ENCODE results near the gene TMEM269. TPM values are rescaled to one million over a fixed set of nuclear protein-coding genes. Genes with fewer than 3 reads are reported as not detected.

The TMEM269 gene
- total and polyA plus RNA-seq, 2 experiments from 2014 or later, result 0.12 to 0.40 TPM

DNA sequence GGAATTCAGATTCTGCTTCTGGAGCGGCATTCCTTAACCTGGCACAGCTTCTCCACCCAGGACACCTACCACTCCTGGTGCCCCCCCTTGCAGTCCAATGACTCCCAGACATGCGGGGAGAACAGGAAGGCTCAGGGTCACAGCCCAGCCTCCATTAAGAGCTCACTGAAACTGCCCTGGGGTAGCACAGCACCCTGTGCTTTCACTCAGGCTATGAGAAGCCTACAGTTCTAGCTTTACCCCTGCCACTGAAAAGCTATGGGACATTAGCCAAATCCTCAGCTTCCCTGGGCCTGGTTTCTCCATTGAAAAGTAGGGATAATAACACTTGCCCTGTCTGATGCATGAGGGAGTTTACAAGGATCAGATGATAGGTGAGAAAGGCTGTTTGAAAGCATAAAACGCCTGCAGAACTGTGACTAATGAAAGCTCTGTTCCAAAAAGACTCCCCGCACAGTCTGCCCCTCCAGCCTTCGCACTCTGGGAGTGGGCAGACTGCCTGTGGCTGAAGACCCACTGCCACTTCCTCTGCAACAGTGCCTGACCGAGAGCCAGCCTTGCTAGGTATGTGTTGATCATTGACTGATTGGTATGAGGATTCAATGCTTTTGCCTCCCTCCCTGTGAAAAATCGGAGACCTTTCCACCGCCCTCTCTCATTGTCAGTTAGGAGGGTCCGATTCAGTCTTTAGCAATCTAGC is 42.0 kb upstream of the TMEM269 start:
- 79% methylated on average over 9 of the region's 9 CpGs for WGBS (ENCODE audit: low lambda C conversion rate, missing lambda C conversion rate)
- DNase-seq (ENCODE audit: low spot score), result no peak
- H2AFZ ChIP-seq, result no peak overlapping the region
- TF ChIP-seq EZH2 (IDR thresholded peaks at IDR 0.05; ENCODE audit: borderline replicate concordance), result no peak
- TF ChIP-seq, protein P1, sequence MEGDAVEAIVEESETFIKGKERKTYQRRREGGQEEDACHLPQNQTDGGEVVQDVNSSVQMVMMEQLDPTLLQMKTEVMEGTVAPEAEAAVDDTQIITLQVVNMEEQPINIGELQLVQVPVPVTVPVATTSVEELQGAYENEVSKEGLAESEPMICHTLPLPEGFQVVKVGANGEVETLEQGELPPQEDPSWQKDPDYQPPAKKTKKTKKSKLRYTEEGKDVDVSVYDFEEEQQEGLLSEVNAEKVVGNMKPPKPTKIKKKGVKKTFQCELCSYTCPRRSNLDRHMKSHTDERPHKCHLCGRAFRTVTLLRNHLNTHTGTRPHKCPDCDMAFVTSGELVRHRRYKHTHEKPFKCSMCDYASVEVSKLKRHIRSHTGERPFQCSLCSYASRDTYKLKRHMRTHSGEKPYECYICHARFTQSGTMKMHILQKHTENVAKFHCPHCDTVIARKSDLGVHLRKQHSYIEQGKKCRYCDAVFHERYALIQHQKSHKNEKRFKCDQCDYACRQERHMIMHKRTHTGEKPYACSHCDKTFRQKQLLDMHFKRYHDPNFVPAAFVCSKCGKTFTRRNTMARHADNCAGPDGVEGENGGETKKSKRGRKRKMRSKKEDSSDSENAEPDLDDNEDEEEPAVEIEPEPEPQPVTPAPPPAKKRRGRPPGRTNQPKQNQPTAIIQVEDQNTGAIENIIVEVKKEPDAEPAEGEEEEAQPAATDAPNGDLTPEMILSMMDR (IDR thresholded peaks at IDR 0.05; ENCODE audit: poor library complexity), result no peak
- no peak for TF ChIP-seq EZH2phosphoT487 (IDR thresholded peaks at IDR 0.05; ENCODE audit: low read depth, severe bottlenecking, unreplicated experiment)
- no peak overlapping the region for H3K27ac ChIP-seq
- H3K27me3 ChIP-seq, result no peaks in the 10 kb centered on the region
- H3K4me3 ChIP-seq, result no peak overlapping the region
- peaks cover 20% of the 10 kb centered on the region for H3K4me1 ChIP-seq (ENCODE audit: insufficient read depth)
- no peaks in the 10 kb centered on the region for H3K9me3 ChIP-seq (ENCODE audit: low read depth)
- no peak overlapping the region for H3K4me2 ChIP-seq
- H3K9me2 ChIP-seq (replicated peaks; ENCODE audit: insufficient read depth), result no peaks in the 10 kb centered on the region
- H3K79me2 ChIP-seq, result no peaks in the 10 kb centered on the region
- H3K36me3 ChIP-seq (replicated peaks; ENCODE audit: insufficient read depth, low read depth), result no peaks in the 10 kb centered on the region
- H4K20me1 ChIP-seq (ENCODE audit: insufficient read depth, poor library complexity, severe bottlenecking), result no peaks in the 10 kb centered on the region

DNA sequence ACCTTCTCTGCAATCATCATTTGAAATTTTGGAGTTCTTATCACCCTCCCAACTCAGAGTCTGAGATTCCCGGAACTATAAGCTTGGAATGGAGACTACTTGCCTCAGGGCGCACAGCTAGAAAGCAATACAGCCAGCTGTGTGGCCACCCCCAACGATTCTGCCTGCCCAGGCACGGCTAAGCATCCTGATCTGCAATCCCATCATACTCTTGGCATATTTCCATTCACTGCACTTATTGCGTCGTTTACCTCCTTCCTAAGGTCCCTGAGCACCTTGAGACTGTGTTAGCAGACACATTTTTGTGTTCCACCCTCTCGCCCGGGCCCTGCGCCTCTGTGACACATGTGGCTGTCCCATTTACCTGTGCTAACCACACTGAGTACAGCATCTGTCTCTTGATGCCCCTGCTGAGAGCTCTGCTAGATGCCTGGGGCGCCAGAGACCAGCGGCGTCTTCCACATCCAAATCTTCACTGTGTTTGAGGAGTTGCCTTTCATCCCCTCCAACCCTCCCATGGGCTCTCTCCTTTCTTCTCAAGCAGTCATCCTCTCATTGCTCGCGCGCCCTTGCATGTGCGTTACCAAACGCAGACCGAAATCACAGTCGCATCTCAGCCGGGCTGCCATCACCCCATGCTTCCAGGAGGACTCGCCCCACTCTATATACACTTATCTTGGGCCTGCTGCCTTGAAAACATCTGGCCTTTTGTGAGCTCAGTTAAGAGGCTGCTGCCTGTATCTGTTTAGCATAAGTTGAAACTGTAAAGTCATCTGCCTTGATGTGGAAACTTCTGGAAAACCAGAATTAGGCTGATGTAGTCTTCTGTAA is 41.3 kb upstream of the TMEM269 start:
- Histone ChIP-seq H2AFZ (no peak overlapping the region), H3K9me3 (ENCODE audit: low read depth) (no peaks in the 10 kb centered on the region), H3K9me2 (replicated peaks; ENCODE audit: insufficient read depth) (no peaks in the 10 kb centered on the region), H3K4me1 (ENCODE audit: insufficient read depth) (peaks cover 20% of the 10 kb centered on the region), H3K36me3 (replicated peaks; ENCODE audit: insufficient read depth, low read depth) (no peaks in the 10 kb centered on the region), H3K27me3 (no peaks in the 10 kb centered on the region), H3K27ac (peak overlapping the region; percentile 40), H4K20me1 (ENCODE audit: insufficient read depth, poor library complexity, severe bottlenecking) (no peaks in the 10 kb centered on the region), H3K4me2 (no peak overlapping the region), H3K4me3 (no peak overlapping the region), H3K79me2 (no peaks in the 10 kb centered on the region)
- 72% methylated on average over 21 of the region's 21 CpGs for WGBS (ENCODE audit: low lambda C conversion rate, missing lambda C conversion rate)
- no peak for DNase-seq (ENCODE audit: low spot score)
- TF ChIP-seq EZH2phosphoT487 (IDR thresholded peaks at IDR 0.05; ENCODE audit: low read depth, severe bottlenecking, unreplicated experiment) (no peak), EZH2 (IDR thresholded peaks at IDR 0.05; ENCODE audit: borderline replicate concordance) (no peak)
- TF ChIP-seq, protein P1 (IDR thresholded peaks at IDR 0.05; ENCODE audit: poor library complexity), result no peak

DNA sequence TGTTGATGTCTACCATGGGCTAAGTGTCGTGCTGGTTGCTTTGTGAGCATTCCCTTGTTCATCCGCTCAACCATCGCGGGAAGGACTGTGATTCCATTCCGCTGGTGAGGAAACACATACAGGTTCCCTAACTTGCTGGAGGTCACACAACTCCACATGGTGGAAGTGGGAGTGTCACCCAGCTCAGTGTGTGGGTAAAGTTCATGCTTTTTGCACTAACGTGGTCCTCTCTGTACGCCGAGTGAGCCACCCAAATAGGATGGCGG is 40.7 kb upstream of the TMEM269 start:
- H3K27me3 ChIP-seq, result no peaks in the 10 kb centered on the region
- DNase-seq (ENCODE audit: low spot score), result no peak
- H3K36me3 ChIP-seq (replicated peaks; ENCODE audit: insufficient read depth, low read depth), result no peaks in the 10 kb centered on the region
- TF ChIP-seq EZH2phosphoT487 (IDR thresholded peaks at IDR 0.05; ENCODE audit: low read depth, severe bottlenecking, unreplicated experiment) (no peak), EZH2 (IDR thresholded peaks at IDR 0.05; ENCODE audit: borderline replicate concordance) (no peak)
- TF ChIP-seq, protein P1 (IDR thresholded peaks at IDR 0.05; ENCODE audit: poor library complexity), result no peak
- no peak overlapping the region for H3K4me3 ChIP-seq
- no peak overlapping the region for H3K27ac ChIP-seq
- WGBS (ENCODE audit: low lambda C conversion rate, missing lambda C conversion rate), result 88% methylated on average over 9 of the region's 9 CpGs
- H3K4me2 ChIP-seq, result no peak overlapping the region
- no peaks in the 10 kb centered on the region for H4K20me1 ChIP-seq (ENCODE audit: insufficient read depth, poor library complexity, severe bottlenecking)
- no peaks in the 10 kb centered on the region for H3K9me2 ChIP-seq (replicated peaks; ENCODE audit: insufficient read depth)
- H3K79me2 ChIP-seq, result no peaks in the 10 kb centered on the region
- H3K4me1 ChIP-seq (ENCODE audit: insufficient read depth), result peaks cover 20% of the 10 kb centered on the region
- no peaks in the 10 kb centered on the region for H3K9me3 ChIP-seq (ENCODE audit: low read depth)
- H2AFZ ChIP-seq, result no peak overlapping the region
